Measurements from ENCODE around the gene RBM20.

RBM20 gene

DNA sequence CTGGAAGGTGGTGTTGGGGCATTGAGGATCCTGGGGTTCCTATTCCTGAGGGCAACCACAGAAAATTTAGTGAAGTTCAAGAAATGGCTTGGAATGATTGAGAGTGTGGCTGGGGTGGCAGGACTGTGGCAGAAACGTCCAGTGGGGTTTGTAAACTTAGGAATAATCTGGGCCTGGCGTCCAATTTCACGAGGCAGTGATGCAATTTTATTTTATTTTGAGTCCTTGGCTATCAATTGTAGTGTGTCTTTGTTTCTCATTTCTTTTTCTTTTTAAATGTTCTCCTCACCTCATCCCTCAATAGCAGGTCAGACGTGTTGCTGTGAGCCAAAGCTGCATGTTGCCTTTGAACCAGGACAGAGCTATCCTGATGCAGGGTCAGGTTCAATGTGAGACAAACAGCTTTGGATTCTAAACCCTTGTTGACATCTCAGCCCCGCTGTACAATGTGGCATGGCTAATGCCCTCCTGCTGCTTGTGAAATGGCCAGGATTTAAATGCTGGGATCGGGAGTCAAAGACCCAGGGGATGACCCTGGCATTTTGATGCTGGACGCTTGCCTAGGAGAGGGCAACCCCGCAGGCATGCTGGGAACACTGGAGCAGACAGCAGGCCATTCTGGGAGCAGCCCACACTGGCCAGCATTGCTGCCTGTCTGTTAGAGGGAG, 64.8 kb downstream of the RBM20 start:
- ChIA-PET POLR2A (no interaction called here), CTCF (interaction anchor here (3.4 kb wide), 1 partner anchor 37 kb away, joined by 24 read pairs; no protein-coding TSS in a partner anchor)
- TF ChIP-seq, protein P1, sequence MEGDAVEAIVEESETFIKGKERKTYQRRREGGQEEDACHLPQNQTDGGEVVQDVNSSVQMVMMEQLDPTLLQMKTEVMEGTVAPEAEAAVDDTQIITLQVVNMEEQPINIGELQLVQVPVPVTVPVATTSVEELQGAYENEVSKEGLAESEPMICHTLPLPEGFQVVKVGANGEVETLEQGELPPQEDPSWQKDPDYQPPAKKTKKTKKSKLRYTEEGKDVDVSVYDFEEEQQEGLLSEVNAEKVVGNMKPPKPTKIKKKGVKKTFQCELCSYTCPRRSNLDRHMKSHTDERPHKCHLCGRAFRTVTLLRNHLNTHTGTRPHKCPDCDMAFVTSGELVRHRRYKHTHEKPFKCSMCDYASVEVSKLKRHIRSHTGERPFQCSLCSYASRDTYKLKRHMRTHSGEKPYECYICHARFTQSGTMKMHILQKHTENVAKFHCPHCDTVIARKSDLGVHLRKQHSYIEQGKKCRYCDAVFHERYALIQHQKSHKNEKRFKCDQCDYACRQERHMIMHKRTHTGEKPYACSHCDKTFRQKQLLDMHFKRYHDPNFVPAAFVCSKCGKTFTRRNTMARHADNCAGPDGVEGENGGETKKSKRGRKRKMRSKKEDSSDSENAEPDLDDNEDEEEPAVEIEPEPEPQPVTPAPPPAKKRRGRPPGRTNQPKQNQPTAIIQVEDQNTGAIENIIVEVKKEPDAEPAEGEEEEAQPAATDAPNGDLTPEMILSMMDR (IDR thresholded peaks at IDR 0.05; ENCODE audit: insufficient read depth, low read length, missing control alignments): no peak
- no peak for DNase-seq (ENCODE audit: low read depth, low spot score)
- no peak overlapping the region for H3K4me3 ChIP-seq (ENCODE audit: low read depth, low read length)

DNA sequence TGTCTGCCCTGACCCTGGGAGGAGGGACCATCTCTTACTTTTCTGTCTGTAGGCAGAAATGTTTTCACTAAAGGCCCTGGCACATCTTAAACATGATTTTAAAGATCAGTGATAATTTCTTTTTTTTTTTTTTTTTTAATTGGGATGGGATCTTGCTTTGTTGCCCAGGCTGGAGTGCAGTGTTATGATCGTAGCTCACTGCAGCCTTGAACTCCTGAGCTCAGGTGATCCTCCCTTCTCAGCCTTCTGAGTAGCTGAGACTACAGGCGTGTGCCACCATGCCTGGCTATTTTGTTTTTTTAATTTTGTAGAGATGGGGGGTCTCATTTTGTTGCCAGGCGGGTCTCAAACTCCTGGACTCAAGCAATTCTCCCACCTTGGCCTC, 65.3 kb downstream of the RBM20 start:
- H3K4me3 ChIP-seq (ENCODE audit: low read depth, low read length): no peak overlapping the region
- no peak for DNase-seq (ENCODE audit: low read depth, low spot score)
- POLR2A ChIA-PET: no interaction called here
- CTCF ChIA-PET: interaction anchor here (1.2 kb wide), 1 partner anchor 37 kb away, joined by 3 read pairs; no protein-coding TSS in a partner anchor
- TF ChIP-seq, protein P1 (IDR thresholded peaks at IDR 0.05; ENCODE audit: insufficient read depth, low read length, missing control alignments): no peak

DNA sequence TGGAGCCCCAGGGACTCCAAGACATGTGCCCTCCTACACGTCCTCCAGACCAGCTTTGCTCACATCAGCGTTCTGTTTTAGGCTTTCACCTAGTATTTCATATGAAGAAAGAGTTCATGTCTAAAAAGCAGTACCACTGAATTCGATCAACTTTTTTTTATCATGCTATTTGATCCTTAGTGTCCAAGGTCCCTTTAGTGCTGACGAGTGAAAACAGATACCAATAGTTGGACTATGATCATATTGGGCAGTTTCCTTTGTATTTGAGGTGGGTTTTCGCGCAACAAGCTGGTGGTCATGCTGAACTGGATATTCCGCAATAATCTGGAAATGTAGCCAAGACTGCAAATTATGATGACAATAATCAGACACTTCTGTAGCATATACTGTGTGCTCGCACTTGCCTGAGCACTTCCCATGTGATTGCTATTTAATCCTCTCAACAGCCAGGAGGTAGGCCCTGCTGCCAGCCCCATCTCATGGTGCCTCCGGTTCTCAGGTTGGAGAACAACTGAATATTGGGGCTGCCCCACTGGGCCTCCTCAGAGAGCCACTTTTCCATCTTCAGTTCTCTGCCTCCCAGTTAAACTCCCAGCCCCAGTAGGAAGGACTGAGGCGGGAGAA, 65.9 kb downstream of the RBM20 start:
- no peak overlapping the region for H3K4me3 ChIP-seq (ENCODE audit: low read depth, low read length)
- DNase-seq (ENCODE audit: low read depth, low spot score): no peak
- ChIA-PET CTCF (interaction anchor here (1.2 kb wide), 1 partner anchor 38 kb away, joined by 3 read pairs; no protein-coding TSS in a partner anchor), POLR2A (no interaction called here)
- TF ChIP-seq, protein P1 (IDR thresholded peaks at IDR 0.05; ENCODE audit: insufficient read depth, low read length, missing control alignments): no peak

DNA sequence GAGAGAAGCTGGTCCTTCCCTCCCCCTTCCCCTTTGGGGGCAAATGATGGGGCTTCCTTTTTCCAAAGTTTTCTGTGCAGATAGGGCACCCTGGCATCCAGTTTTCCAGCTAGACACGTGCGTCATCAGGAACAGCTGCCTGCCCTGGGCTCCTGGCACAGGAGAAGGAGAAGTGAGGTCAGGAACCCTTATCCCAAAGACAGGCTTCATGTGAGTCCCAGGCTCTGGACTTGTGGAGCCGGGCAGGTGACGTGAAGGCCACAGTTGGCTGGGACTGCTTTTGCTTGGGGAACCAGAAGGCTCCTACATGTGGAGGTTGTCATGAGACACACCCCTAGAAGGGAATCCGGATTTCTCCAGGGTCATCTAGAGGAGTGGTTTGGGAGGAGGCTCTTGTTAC, 66.5 kb downstream of the RBM20 start:
- no peak overlapping the region for H3K4me3 ChIP-seq (ENCODE audit: low read depth, low read length)
- TF ChIP-seq, protein P1 (IDR thresholded peaks at IDR 0.05; ENCODE audit: insufficient read depth, low read length, missing control alignments): no peak
- ChIA-PET CTCF (interaction anchor here (1.2 kb wide), 1 partner anchor 38 kb away, joined by 3 read pairs; no protein-coding TSS in a partner anchor), POLR2A (no interaction called here)
- DNase-seq (ENCODE audit: low read depth, low spot score): no peak

DNA sequence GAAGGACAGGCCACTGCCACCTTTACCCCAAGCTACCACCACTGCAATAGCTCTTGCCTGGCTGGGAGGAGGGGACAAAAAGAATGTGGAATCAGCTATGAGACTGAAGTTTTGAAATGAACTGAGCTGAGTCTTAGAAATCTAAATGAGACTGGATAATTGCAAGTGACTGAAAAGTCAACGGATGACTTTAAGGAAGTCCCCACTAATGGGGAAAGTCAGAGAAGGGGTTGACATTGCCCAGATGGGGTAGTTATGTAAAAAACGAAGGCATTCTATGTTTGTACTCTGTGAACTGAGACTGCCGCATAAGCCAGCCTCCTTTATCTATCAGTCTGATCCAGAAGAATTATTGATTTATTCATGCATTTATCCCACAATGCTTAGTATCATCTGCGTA, 67.2 kb downstream of the RBM20 start:
- TF ChIP-seq, protein P1 (IDR thresholded peaks at IDR 0.05; ENCODE audit: insufficient read depth, low read length, missing control alignments): no peak
- ChIA-PET CTCF (interaction anchor here (1.8 kb wide), 1 partner anchor 39 kb away, joined by 6 read pairs; no protein-coding TSS in a partner anchor), POLR2A (no interaction called here)
- no peak overlapping the region for H3K4me3 ChIP-seq (ENCODE audit: low read depth, low read length)
- no peak for DNase-seq (ENCODE audit: low read depth, low spot score)

DNA sequence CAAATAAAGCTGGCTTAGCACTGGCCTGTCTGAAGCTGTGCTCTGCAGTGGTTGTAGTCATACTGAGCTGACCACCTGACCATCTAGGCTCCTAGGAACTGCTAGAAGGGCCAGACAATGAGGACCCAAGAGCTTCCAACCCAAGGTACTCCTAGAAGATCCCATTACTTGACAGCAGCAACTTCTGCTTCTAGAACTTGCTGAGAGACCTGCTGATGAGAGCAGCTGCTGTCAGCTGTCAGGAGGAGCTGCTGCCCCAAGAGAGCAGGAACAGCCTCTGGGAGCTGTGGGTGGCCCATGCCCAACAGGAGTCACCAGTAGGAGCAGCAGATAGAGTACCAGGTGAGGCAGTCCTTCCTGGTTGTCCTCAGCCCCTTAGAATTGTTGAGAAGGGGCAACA, 70.2 kb downstream of the RBM20 start:
- H3K4me3 ChIP-seq (ENCODE audit: low read depth, low read length): no peak overlapping the region
- no peak for DNase-seq (ENCODE audit: low read depth, low spot score)
- ChIA-PET CTCF (interaction anchor here (0.8 to 2.1 kb wide), 4 partner anchors 16 to 104 kb away, joined by 3 to 6 read pairs (median 4); no protein-coding TSS in a partner anchor), POLR2A (no interaction called here)
- TF ChIP-seq, protein P1 (IDR thresholded peaks at IDR 0.05; ENCODE audit: insufficient read depth, low read length, missing control alignments): no peak

All from AG04449 (cell line).